ENCODE results near the gene PTPRN2. TPM values are rescaled to one million over a fixed set of nuclear protein-coding genes. Genes with fewer than 3 reads are reported as not detected.

The PTPRN2 gene
- total RNA-seq, 2 experiments from 2014 or later, result 4.7 to 4.8 TPM

DNA sequence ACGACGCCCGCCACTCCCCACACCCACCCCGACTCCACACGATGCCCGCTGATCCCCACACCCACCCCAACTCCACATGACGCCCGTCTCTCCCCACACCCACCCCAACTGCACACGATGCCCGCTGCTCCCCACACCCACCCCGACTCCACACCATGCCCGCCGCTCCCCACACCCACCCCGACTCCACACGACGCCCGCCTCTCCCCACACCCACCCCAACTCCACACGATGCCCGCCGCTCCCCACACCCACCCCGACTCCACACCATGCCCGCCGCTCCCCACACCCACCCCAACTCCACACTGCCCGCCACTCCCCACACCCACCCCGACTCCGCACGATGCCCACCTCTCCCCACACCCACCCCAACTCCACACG is 933.8 kb downstream of the PTPRN2 start:
- no peaks in the 10 kb centered on the region for H3K9me3 Mint-ChIP-seq
- H3K4me3 Mint-ChIP-seq, result no peak overlapping the region
- H3K4me1 Mint-ChIP-seq, result peaks cover 1% of the 10 kb centered on the region
- POLR2A ChIA-PET, result no interaction called here
- no peaks in the 10 kb centered on the region for H3K27me3 Mint-ChIP-seq
- H3K36me3 Mint-ChIP-seq (ENCODE audit: low read depth), result no peaks in the 10 kb centered on the region
- no peak overlapping the region for H3K27ac Mint-ChIP-seq
- no peak for DNase-seq
- CTCF ChIA-PET, result no interaction called here

GRCh38 chr7:157652954-157653826 is 934.4 kb downstream of the PTPRN2 start:
- Mint-ChIP-seq H3K4me3 (no peak overlapping the region), H3K27ac (no peak overlapping the region), H3K36me3 (ENCODE audit: low read depth) (no peaks in the 10 kb centered on the region), H3K27me3 (no peaks in the 10 kb centered on the region), H3K9me3 (no peaks in the 10 kb centered on the region), H3K4me1 (no peaks in the 10 kb centered on the region)
- no peak for DNase-seq
- CTCF ChIA-PET, result no interaction called here
- POLR2A ChIA-PET, result no interaction called here

DNA sequence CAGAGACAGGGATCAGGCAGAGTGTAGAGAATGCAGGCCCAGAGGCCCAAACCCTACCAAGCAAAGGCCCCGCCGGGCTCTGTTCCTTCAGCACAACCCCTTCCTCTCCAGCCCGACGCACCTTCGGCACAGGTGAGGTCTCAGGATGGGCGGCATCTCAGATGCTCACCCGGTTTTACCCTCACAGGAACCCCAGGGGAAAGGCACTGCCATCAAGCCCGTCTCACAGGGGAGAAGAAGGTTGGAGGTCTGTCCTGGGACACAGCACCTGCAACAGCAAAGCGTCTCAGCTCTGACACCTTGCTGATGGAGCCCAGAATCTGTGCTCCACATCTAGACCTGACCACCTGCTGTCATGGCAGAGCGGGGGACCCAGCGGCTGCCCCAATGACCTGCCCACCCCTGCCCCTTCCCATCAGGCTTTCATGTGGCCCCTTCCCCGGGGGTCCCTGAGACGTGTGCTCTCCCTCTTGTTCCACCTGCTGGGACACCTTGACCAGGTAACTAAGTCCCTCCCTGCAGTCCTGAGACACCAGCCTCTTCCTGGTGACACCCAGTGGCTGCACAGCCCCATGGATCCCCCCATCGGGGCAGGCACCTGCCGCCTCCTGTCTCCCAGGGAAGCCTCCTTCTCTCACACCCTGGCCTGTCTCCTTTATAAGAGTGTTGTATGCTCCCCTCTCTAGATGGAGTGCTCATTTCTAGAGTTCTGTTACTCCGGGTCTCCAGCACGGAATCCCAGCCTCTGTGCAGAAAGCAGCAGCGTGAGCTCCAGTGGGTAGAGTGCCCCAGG is 935.3 kb downstream of the PTPRN2 start:
- Mint-ChIP-seq H3K27ac (no peak overlapping the region), H3K27me3 (no peaks in the 10 kb centered on the region), H3K4me3 (no peak overlapping the region), H3K4me1 (no peaks in the 10 kb centered on the region), H3K9me3 (no peaks in the 10 kb centered on the region), H3K36me3 (ENCODE audit: low read depth) (no peaks in the 10 kb centered on the region)
- no peak for DNase-seq
- ChIA-PET POLR2A (no interaction called here), CTCF (no interaction called here)

DNA sequence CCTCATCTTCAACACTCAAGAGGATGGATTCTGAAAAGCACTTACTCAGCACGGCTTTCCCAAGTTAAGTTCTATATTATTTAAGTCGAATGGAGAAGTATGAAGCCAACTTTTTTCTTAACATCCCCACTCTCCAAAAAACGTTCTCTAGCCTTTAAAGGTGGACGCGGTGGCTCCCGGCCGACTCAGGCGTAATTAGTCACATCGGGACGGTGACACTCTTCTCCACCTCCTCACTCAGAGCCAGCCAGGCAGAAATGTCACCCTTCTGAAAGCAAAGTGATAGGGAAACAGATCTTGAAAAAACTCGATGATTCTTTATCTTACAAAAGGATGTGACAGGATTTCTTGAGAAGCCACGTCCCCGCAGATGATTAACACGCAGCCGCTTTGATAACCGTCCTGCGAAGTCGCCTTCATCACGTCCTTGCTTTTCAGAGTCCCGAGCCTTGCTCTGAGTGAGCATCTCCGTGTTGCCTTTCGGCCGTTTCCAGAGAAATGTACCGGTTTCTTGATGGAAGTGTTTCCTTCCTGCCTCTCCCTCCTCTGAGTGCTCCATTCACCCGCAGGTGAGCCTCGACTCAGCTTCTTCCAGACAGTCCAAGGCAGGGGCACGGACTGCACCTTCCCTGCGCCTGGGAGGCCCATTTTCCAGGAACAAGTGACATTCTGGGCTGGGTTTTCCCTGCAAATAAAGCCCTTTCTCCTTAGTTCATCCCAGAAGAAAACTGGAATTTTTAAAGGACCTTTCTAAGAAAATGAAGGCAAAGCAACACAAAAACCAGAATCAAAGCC is 936.1 kb downstream of the PTPRN2 start:
- DNase-seq, result no peak
- Mint-ChIP-seq H3K27me3 (no peaks in the 10 kb centered on the region), H3K27ac (no peak overlapping the region), H3K4me3 (no peak overlapping the region), H3K9me3 (no peaks in the 10 kb centered on the region), H3K36me3 (ENCODE audit: low read depth) (no peaks in the 10 kb centered on the region), H3K4me1 (no peaks in the 10 kb centered on the region)
- ChIA-PET CTCF (no interaction called here), POLR2A (no interaction called here)

DNA sequence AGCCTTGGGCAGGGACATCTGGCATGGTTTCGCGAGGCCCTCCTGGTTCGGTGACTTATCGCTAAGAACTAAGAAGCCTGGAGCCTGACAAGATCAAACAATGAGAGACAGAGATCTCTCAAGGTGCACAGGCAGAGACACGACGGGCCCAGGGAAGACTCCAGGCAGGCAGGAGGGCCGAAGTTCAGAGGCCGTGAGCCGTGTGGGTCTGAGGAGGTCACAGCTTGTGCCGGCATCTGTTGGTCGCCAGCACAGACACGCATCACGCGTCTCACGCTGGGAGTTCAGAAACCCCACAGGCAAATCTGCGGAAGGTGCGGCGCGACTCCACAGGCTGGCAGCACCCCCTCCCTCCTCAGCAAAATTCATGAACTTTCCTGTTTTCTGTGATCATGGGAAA is 936.8 kb downstream of the PTPRN2 start:
- POLR2A ChIA-PET, result interaction anchor here (0.9 kb wide), 1 partner anchor 9 kb away, joined by 3 read pairs; no protein-coding TSS in a partner anchor
- CTCF ChIA-PET, result no interaction called here
- Mint-ChIP-seq H3K9me3 (no peaks in the 10 kb centered on the region), H3K27me3 (no peaks in the 10 kb centered on the region), H3K36me3 (ENCODE audit: low read depth) (no peaks in the 10 kb centered on the region), H3K4me3 (no peak overlapping the region), H3K27ac (no peak overlapping the region), H3K4me1 (no peaks in the 10 kb centered on the region)
- DNase-seq, result no peak

- Mint-ChIP-seq H3K4me3 (no peak overlapping the region), H3K27ac (no peak overlapping the region), H3K36me3 (ENCODE audit: low read depth) (no peaks in the 10 kb centered on the region), H3K27me3 (no peaks in the 10 kb centered on the region), H3K9me3 (no peaks in the 10 kb centered on the region), H3K4me1 (no peaks in the 10 kb centered on the region)
- POLR2A ChIA-PET, result interaction anchor here (0.9 kb wide), 1 partner anchor 10 kb away, joined by 3 read pairs; no protein-coding TSS in a partner anchor
- DNase-seq, result no peak
- CTCF ChIA-PET, result no interaction called here
Observed at GRCh38 chr7:157650131-157650631, 937.4 kb downstream of the PTPRN2 start.

GRCh38 chr7:157646551-157646950 is 941.1 kb downstream of the PTPRN2 start:
- ChIA-PET POLR2A (no interaction called here), CTCF (no interaction called here)
- Mint-ChIP-seq H3K27me3 (no peaks in the 10 kb centered on the region), H3K4me3 (no peak overlapping the region), H3K9me3 (no peaks in the 10 kb centered on the region), H3K36me3 (ENCODE audit: low read depth) (no peaks in the 10 kb centered on the region), H3K4me1 (no peaks in the 10 kb centered on the region), H3K27ac (no peak overlapping the region)
- no peak for DNase-seq

DNA sequence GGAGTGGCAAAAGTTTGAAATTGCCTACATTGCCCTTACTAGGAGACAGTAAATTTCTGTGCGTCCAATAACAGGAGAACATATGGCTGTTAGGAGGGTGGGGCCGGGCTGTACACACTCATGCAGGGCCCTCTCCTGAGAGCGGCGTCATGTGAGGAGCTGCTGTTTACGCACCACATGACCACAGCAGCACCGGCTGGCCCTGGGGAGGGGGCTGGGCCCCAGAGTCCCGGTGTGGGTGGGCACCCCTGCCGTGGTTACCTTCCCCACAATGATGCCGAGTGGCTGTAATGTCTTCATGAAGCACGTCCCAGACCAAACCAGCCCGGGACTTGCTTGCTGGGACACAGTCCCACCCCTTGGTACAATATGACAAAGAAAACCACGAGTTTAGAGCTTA is 942.1 kb downstream of the PTPRN2 start:
- no peaks in the 10 kb centered on the region for H3K27me3 Mint-ChIP-seq
- H3K36me3 Mint-ChIP-seq (ENCODE audit: low read depth), result no peaks in the 10 kb centered on the region
- no peak overlapping the region for H3K27ac Mint-ChIP-seq
- H3K4me3 Mint-ChIP-seq, result no peak overlapping the region
- H3K9me3 Mint-ChIP-seq, result no peaks in the 10 kb centered on the region
- ChIA-PET POLR2A (no interaction called here), CTCF (no interaction called here)
- no peak for DNase-seq
- no peaks in the 10 kb centered on the region for H3K4me1 Mint-ChIP-seq

GRCh38 chr7:157644946-157645345 is 942.7 kb downstream of the PTPRN2 start:
- no peak overlapping the region for H3K4me3 Mint-ChIP-seq
- DNase-seq, result no peak
- ChIA-PET POLR2A (no interaction called here), CTCF (no interaction called here)
- H3K36me3 Mint-ChIP-seq (ENCODE audit: low read depth), result no peaks in the 10 kb centered on the region
- peaks cover 3% of the 10 kb centered on the region for H3K9me3 Mint-ChIP-seq
- peaks cover 3% of the 10 kb centered on the region for H3K27me3 Mint-ChIP-seq
- H3K27ac Mint-ChIP-seq, result no peak overlapping the region
- no peaks in the 10 kb centered on the region for H3K4me1 Mint-ChIP-seq

- POLR2A ChIA-PET, result no interaction called here
- Mint-ChIP-seq H3K4me1 (no peaks in the 10 kb centered on the region), H3K9me3 (peaks cover 7% of the 10 kb centered on the region), H3K27me3 (peaks cover 5% of the 10 kb centered on the region), H3K27ac (no peak overlapping the region), H3K4me3 (no peak overlapping the region), H3K36me3 (ENCODE audit: low read depth) (no peaks in the 10 kb centered on the region)
- CTCF ChIA-PET, result no interaction called here
- no peak for DNase-seq
Observed at GRCh38 chr7:157643525-157643970, 944.1 kb downstream of the PTPRN2 start.

DNA sequence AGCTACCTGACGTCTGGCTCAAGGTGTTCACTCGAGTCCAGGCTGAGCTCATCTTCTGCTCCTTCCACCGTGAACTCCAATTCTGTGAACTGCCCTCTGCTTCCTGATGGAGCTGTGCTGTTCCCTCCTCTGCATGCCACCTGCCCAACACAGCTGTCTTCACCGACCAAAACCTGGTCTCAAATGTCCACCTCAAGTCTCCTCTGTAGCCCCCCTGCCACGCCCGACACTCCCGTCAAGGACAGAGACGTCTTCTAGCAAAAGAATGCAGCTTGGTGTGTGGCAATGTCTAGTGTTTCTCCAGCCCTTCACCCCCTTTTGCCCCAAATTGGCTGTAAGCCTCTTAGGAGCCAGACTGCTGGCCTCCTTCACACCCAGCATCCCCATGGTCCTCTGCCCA is 945.8 kb downstream of the PTPRN2 start:
- H3K4me3 Mint-ChIP-seq, result no peak overlapping the region
- no peaks in the 10 kb centered on the region for H3K4me1 Mint-ChIP-seq
- H3K27ac Mint-ChIP-seq, result no peak overlapping the region
- CTCF ChIA-PET, result no interaction called here
- peaks cover 7% of the 10 kb centered on the region for H3K9me3 Mint-ChIP-seq
- POLR2A ChIA-PET, result no interaction called here
- H3K27me3 Mint-ChIP-seq, result peaks cover 14% of the 10 kb centered on the region
- H3K36me3 Mint-ChIP-seq (ENCODE audit: low read depth), result no peaks in the 10 kb centered on the region
- DNase-seq, result no peak

DNA sequence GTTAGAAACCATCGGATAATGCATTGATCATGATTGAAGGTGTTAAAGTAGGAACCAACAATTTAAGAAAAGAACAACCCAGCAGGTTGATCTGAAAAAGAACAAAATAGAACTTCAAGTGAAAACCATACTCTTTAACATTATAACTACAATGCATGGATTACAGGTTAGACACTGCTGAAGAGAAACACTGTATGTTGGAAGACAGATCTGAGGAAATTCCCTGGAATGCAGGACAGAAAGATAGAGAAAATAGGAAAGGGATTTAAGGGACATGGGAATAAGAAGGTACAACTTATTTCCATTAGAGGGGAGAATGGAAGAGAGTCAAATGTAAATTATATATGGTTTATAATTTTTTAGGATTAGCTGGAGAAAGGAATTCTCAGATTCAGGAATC is 947.5 kb downstream of the PTPRN2 start:
- no peaks in the 10 kb centered on the region for H3K36me3 Mint-ChIP-seq (ENCODE audit: low read depth)
- ChIA-PET CTCF (no interaction called here), POLR2A (no interaction called here)
- DNase-seq, result no peak
- H3K9me3 Mint-ChIP-seq, result peaks cover 7% of the 10 kb centered on the region
- H3K4me3 Mint-ChIP-seq, result no peak overlapping the region
- H3K27ac Mint-ChIP-seq, result no peak overlapping the region
- no peaks in the 10 kb centered on the region for H3K4me1 Mint-ChIP-seq
- H3K27me3 Mint-ChIP-seq, result peaks cover 25% of the 10 kb centered on the region

GRCh38 chr7:157638563-157638962 is 949.1 kb downstream of the PTPRN2 start:
- Mint-ChIP-seq H3K4me1 (no peaks in the 10 kb centered on the region), H3K9me3 (peaks cover 7% of the 10 kb centered on the region), H3K27ac (no peak overlapping the region), H3K4me3 (no peak overlapping the region), H3K36me3 (ENCODE audit: low read depth) (no peaks in the 10 kb centered on the region), H3K27me3 (peaks cover 30% of the 10 kb centered on the region)
- no peak for DNase-seq
- POLR2A ChIA-PET, result no interaction called here
- CTCF ChIA-PET, result no interaction called here
